H1 (cell line): ENCODE results near the gene PLEKHA1. TPM values are rescaled to one million over a fixed set of nuclear protein-coding genes. Genes with fewer than 3 reads are reported as not detected.

Experiments
- CTCF ChIA-PET: fragments of 300-600 bp; sonication (Branson Sonifier 250); formaldehyde crosslinking; loops from one replicate; lab custom pipeline; 2021; ENCODE audit not compliant: partially characterized antibody; lab: Charles Lee
- POLR2A ChIA-PET: fragments of 300-600 bp; sonication (Branson Sonifier 250); formaldehyde crosslinking; loops from one replicate; lab custom pipeline; 2021; ENCODE audit warnings: inconsistent platforms; ENCODE audit not compliant: partially characterized antibody; lab: Charles Lee
- DNase-seq, 2 experiments: peaks; one replicate each; pipeline versions ENCODE4 v3.0.0 to v3.0.0-alpha.2; 2010 to 2022; ENCODE audit warnings: low spot score in 2 of 2, low read depth in 1 of 2, mixed read lengths in 1 of 2
- FAIRE-seq: peaks from 2 replicates; lab custom pipeline; 2011; peaks lifted over from hg19 to GRCh38; lab: Jason Lieb, UNC
- H2AFZ ChIP-seq: 2 replicates; pipeline ENCODE4 v1.8.1; 2012; ENCODE audit warnings: low read length, inconsistent platforms
- H2AK5ac ChIP-seq: 2 replicates; pipeline ENCODE4 v1.6.1; 2013; ENCODE audit warnings: low read depth, low read length
- H2BK120ac ChIP-seq: replicated peaks from 2 replicates; pipeline ENCODE3; 2013; ENCODE audit warnings: low read depth, low read length, inconsistent platforms
- H2BK12ac ChIP-seq: 2 replicates; pipeline ENCODE4 v1.6.1; 2013; ENCODE audit warnings: low read depth, low read length
- H2BK15ac ChIP-seq: 2 replicates; pipeline ENCODE4 v1.6.1; 2013; ENCODE audit warnings: low read length
- H2BK20ac ChIP-seq: 2 replicates; pipeline ENCODE4 v1.6.1; 2013; ENCODE audit warnings: low read length
- H2BK5ac ChIP-seq: 2 replicates; pipeline ENCODE4 v1.6.1; 2013; ENCODE audit warnings: low read depth, low read length
- H3K14ac ChIP-seq: 2 replicates; pipeline ENCODE4 v1.6.1; 2013; ENCODE audit warnings: inconsistent platforms; ENCODE audit not compliant: insufficient read length
- H3K18ac ChIP-seq: 2 replicates; pipeline ENCODE4 v1.6.1; 2013; ENCODE audit warnings: low read length; ENCODE audit errors: extremely low read depth
- H3K23ac ChIP-seq: 2 replicates; pipeline ENCODE4 v1.6.1; 2013; ENCODE audit warnings: inconsistent platforms; ENCODE audit not compliant: insufficient read length
- H3K23me2 ChIP-seq: 2 replicates; pipeline ENCODE4 v1.6.1; 2013; ENCODE audit warnings: low read depth, low read length
- H3K27ac ChIP-seq: 2 replicates; pipeline ENCODE4 v1.6.1; 2011; ENCODE audit warnings: low read depth, low read length, inconsistent platforms
- H3K27me3 ChIP-seq, 4 experiments: replicated peaks in 1 of 4; 1 replicate in 1 of 4; 2 replicates in 3 of 4; pipeline versions ENCODE4 v1.6.1 to v1.8.1; 2011 to 2013; ENCODE audit warnings: low read length in 3 of 4, mild to moderate bottlenecking in 3 of 4, inconsistent platforms in 2 of 4, mixed read lengths in 2 of 4, moderate library complexity in 1 of 4; ENCODE audit not compliant: control insufficient read depth in 3 of 4, insufficient read depth in 3 of 4; ENCODE audit errors: extremely low read depth in 1 of 4
- H3K36me3 ChIP-seq, 4 experiments: 2 replicates each; pipeline versions ENCODE4 v1.6.1 to v1.8.1; 2011 to 2013; ENCODE audit warnings: mild to moderate bottlenecking in 4 of 4, low read length in 3 of 4, moderate library complexity in 2 of 4, control low read depth in 1 of 4, inconsistent platforms in 1 of 4; ENCODE audit not compliant: insufficient read depth in 4 of 4, control insufficient read depth in 2 of 4
- H3K4ac ChIP-seq: replicated peaks from 2 replicates; pipeline ENCODE3; 2013; ENCODE audit warnings: low read length, low read depth, mixed read lengths, inconsistent platforms; ENCODE audit not compliant: insufficient read length
- H3K4me1 ChIP-seq, 4 experiments: replicated peaks in 1 of 4; 1 replicate in 1 of 4; 2 replicates in 3 of 4; pipeline versions ENCODE4 v1.6.1 to v1.8.1; 2011 to 2013; ENCODE audit warnings: low read length in 3 of 4, inconsistent platforms in 2 of 4, mixed read lengths in 1 of 4; ENCODE audit not compliant: insufficient read depth in 4 of 4, control insufficient read depth in 3 of 4
- H3K4me2 ChIP-seq, 2 experiments: 2 replicates each; pipeline versions ENCODE4 v1.6.1 to v1.8.1; 2011 to 2013; ENCODE audit warnings: low read depth in 2 of 2, low read length in 2 of 2, control low read depth in 1 of 2, inconsistent platforms in 1 of 2, mild to moderate bottlenecking in 1 of 2; ENCODE audit not compliant: insufficient read depth in 1 of 2
- H3K4me3 ChIP-seq, 4 experiments: fragments of 200-600, 300-600 bp in 1 of 4; sonication (generic), shearing (Covaris generic), sonication (Bioruptor Twin) in 1 of 4; 2 replicates each; pipeline versions ENCODE4 v1.5.1 to v1.8.1; 2011 to 2016; ENCODE audit warnings: low read length in 4 of 4, low read depth in 3 of 4, control low read depth in 2 of 4, inconsistent platforms in 2 of 4, mild to moderate bottlenecking in 2 of 4, mixed read lengths in 1 of 4, moderate library complexity in 1 of 4; ENCODE audit not compliant: insufficient read depth in 2 of 4; ENCODE audit errors: extremely low read depth in 1 of 4
- H3K56ac ChIP-seq: replicated peaks from 2 replicates; pipeline ENCODE3; 2013; ENCODE audit warnings: low read depth, mild to moderate bottlenecking, mixed read lengths, low read length, inconsistent platforms; ENCODE audit not compliant: insufficient read length
- H3K79me1 ChIP-seq: 2 replicates; pipeline ENCODE4 v1.6.1; 2013; ENCODE audit warnings: low read depth, low read length, control low read depth
- H3K79me2 ChIP-seq, 2 experiments: 2 replicates each; pipeline versions ENCODE4 v1.6.1 to v1.8.1; 2012 to 2013; ENCODE audit warnings: low read length in 2 of 2, mild to moderate bottlenecking in 2 of 2, inconsistent platforms in 1 of 2; ENCODE audit not compliant: insufficient read depth in 2 of 2, control insufficient read depth in 1 of 2
- H3K9ac ChIP-seq, 4 experiments: replicated peaks in 1 of 4; 1 replicate in 1 of 4; 2 replicates in 3 of 4; pipeline versions ENCODE4 v1.6.1 to v1.8.1; 2011 to 2013; ENCODE audit warnings: low read depth in 3 of 4, low read length in 3 of 4, control low read depth in 2 of 4, mild to moderate bottlenecking in 2 of 4, moderate library complexity in 2 of 4, inconsistent platforms in 1 of 4; ENCODE audit errors: extremely low read depth in 1 of 4
- H3K9me3 ChIP-seq, 2 experiments: 2 replicates each; pipeline versions ENCODE4 v1.6.1 to v1.8.1; 2012 to 2013; ENCODE audit warnings: mild to moderate bottlenecking in 2 of 2, moderate library complexity in 2 of 2, control low read depth in 1 of 2, inconsistent platforms in 1 of 2, low read depth in 1 of 2, low read length in 1 of 2, mixed read lengths in 1 of 2; ENCODE audit not compliant: insufficient read depth in 2 of 2
- H4K20me1 ChIP-seq, 2 experiments: replicated peaks in 1 of 2; 2 replicates each; pipeline versions ENCODE3 to v1.8.1; 2011 to 2013; ENCODE audit warnings: inconsistent platforms in 2 of 2, low read length in 2 of 2, mild to moderate bottlenecking in 1 of 2; ENCODE audit not compliant: insufficient read depth in 2 of 2, control insufficient read depth in 1 of 2
- H4K5ac ChIP-seq: 2 replicates; pipeline ENCODE4 v1.6.1; 2013; ENCODE audit warnings: low read length, low read depth, mixed read lengths, inconsistent platforms; ENCODE audit not compliant: insufficient read length
- H4K8ac ChIP-seq: 2 replicates; pipeline ENCODE4 v1.8.0; 2013; ENCODE audit warnings: mild to moderate bottlenecking, moderate library complexity, low read length, inconsistent platforms; ENCODE audit not compliant: insufficient read depth; ENCODE audit errors: extremely low read depth
- H4K91ac ChIP-seq: replicated peaks from 2 replicates; pipeline ENCODE3; 2013; ENCODE audit warnings: low read length, mixed read lengths, inconsistent platforms; ENCODE audit not compliant: insufficient read length
- SUZ12 ChIP-seq: fragments of 200-600 bp; sonication (generic); IDR thresholded peaks from 2 replicates; pipeline ENCODE4 v1.6.1; 2012; ENCODE audit warnings: mild to moderate bottlenecking, inconsistent platforms, low read length, moderate library complexity, mixed read lengths
- ZNF274 ChIP-seq: IDR thresholded peaks from 2 replicates; pipeline ENCODE4 v1.7.0; 2012; ENCODE audit warnings: low read length, borderline replicate concordance; ENCODE audit errors: extremely low read depth
- WGBS, 2 experiments: shearing (Covaris generic) in 1 of 2; methylation state at CpG; one replicate each; pipeline versions ENCODE4 v1.1.6 to v1.1.7; 2013 to 2015; ENCODE audit warnings: low lambda C conversion rate in 2 of 2, mixed read lengths in 2 of 2, inconsistent platforms in 1 of 2, low coverage in 1 of 2, missing lambda C conversion rate in 1 of 2; ENCODE audit not compliant: insufficient replicate concordance in 2 of 2, insufficient coverage in 1 of 2, insufficient read length in 1 of 2; ENCODE audit errors: extremely low coverage in 1 of 2, missing lambda C conversion rate in 1 of 2; 5-methylcytosine and 5-hydroxymethylcytosine counted together
- polyA plus RNA-seq, 7 experiments: library from polyadenylated mRNA; depleted of rRNA in 3 of 7; stranded (reverse) in 5 of 7; unstranded in 2 of 7; fragments of >200 nt in 5 of 7; fragments of 200-250 nt in 2 of 7; gene quantifications; 1 replicate in 5 of 7; 2 replicates in 1 of 7; 4 replicates in 1 of 7; pipeline versions ENCODE4 v1.2.1 to v1.2.3, GENCODE V29; 2011 to 2013; ENCODE audit warnings: missing spikeins in 2 of 7, mixed read lengths in 2 of 7
- total RNA-seq: library from RNA; stranded (reverse); fragmentation: NEBNext Ultra II Directional; extraction: Animal tissue kit (Norgen Biotek cat#: 25700); gene quantifications from 2 replicates; pipeline ENCODE4 v1.2.1, GENCODE V29; 2021

PLEKHA1 gene
- total and polyA plus RNA-seq, 2 of the 8 experiments (the other 6 are each of a cell fraction or from before 2014, with no cell fraction given), result 15.6 to 39.7 TPM

- CTCF ChIA-PET, result interaction anchor here (1.3 to 1.7 kb wide), 3 partner anchors 26 to 108 kb away, joined by 3 to 6 read pairs (median 4); no protein-coding TSS in a partner anchor
- POLR2A ChIA-PET, result no interaction called here
- Histone ChIP-seq H3K27me3 (no peaks in the 10 kb centered on the region), H2BK20ac (no peak overlapping the region), H3K79me2 (no peaks in the 10 kb centered on the region), H4K5ac (no peak overlapping the region), H3K4ac (no peak overlapping the region), H2BK5ac (no peak overlapping the region), H3K56ac (no peak overlapping the region), H3K23me2 (no peaks in the 10 kb centered on the region), H2BK12ac (no peak overlapping the region), H3K27ac (no peak overlapping the region), H3K23ac (no peak overlapping the region), H2BK120ac (no peak overlapping the region), H3K4me1 (peaks cover 0 to 5% (median 3%) of the 10 kb centered on the region in 4 experiments; a peak in 5 of 7 replicates), H3K9ac (no peak overlapping the region), H2AFZ (no peak overlapping the region), H3K4me3 (no peak overlapping the region), H3K18ac (no peak overlapping the region), H3K14ac (no peak overlapping the region), H4K20me1 (no peaks in the 10 kb centered on the region), H3K9me3 (no peaks in the 10 kb centered on the region), H4K91ac (no peak overlapping the region), H3K4me2 (no peak overlapping the region), H3K36me3 (no peaks in the 10 kb centered on the region), H4K8ac (0 out of 2 replicates have a peak overlapping the region, but pooled peaks have one; percentile 30), H2AK5ac (no peak overlapping the region), H2BK15ac (no peak overlapping the region), H3K79me1 (no peaks in the 10 kb centered on the region)
- TF ChIP-seq SUZ12, result no peak
- no peak for TF ChIP-seq ZNF274
- FAIRE-seq, result no peak
- 94% methylated on average over 15 of the region's 16 CpGs; no CpG with 5 or more reads in 1 of the 2 experiments for WGBS, 2 experiments
- DNase-seq, result no peak
These were observed 47.0 kb upstream of the PLEKHA1 start for GRCh38 chr10:122327237-122328206.
